GM19455 (cell line): ENCODE results near the gene TMEM176B.
"Not testable (repeated sequence)": the region's sequence is repeated elsewhere in the genome, so short reads cannot be mapped to it uniquely, and the experiment has no call there.

Experiments used
- ATAC-seq: cut with Tn5 transposase; IDR thresholded peaks from one replicate; pipeline ENCODE4 v1.9.1; 2021; ENCODE audit not compliant: unreplicated experiment

TMEM176B gene

GRCh38 chr7:150791746-150792452 is 8.3 kb downstream of the TMEM176B start:
- no peak for ATAC-seq

GRCh38 chr7:150791304-150791703 is 8.9 kb downstream of the TMEM176B start:
- no peak for ATAC-seq

DNA sequence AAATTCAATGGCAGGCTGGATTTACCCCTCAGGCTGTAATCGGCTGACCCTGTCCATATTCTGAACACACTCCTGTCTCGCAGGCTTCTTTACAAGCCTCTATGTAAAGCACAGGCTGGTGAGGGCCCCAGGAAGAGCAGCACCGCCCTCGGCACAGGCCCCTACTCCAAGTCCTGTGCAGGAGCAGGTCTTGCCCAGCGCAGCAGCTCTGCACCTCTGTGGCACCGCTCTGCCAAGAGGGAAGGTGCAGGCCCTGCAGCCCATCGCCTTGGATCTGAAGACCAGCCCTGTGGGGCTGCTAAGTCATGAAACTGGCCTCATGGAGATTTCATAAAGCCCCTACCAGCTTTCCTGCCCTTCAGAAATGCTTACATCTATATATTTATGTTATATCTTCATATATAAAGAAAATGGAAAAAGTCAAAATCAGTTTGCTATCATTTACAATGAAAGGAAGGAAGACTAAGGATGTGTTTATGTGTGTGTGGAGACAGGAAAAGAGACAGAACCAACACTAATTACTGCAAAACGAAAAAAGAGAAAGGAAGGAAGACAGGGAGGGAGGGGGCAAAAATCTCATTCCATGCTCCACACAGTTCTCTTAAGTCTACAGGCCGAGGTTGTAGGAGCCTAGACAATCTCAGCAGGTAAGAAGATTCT is 9.6 kb downstream of the TMEM176B start:
- no peak for ATAC-seq

DNA sequence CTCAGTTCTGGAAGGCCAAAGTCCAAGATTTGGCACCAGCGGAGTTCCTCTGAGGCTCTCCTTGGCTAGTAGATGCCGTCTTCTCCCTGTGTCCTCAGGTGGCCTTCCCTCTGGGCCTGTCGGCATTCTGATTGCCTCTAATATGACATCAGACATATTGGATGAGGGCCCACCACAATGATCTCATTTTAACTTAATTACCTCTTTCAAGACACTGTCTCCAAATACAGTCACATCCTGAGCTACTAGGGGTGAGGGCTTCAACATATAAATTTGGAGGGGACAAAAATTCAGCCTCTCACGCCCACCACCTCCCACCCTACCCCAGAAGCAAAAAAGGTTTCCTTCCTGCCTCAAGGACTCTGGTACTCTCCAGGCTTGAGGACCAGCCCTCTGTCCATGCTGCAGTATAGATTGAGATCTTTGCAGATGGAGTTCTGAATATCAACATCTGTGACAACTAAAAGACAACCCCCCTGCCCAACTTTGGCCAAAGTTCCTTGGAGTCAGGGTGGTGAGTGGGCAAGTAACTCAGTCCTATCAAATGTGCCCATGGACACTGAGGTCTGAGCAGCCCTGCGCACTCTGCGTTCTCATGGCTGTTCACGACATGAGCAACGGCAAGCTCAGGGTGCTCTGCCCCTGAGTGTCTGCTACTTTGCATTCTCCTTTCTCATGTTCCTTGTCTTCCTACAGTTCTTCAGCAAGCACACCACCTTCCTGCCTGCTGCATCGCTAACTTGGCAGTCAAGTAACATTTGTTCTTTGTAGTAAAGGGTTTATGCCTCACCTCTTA is 11.5 kb downstream of the TMEM176B start:
- ATAC-seq: no peak

DNA sequence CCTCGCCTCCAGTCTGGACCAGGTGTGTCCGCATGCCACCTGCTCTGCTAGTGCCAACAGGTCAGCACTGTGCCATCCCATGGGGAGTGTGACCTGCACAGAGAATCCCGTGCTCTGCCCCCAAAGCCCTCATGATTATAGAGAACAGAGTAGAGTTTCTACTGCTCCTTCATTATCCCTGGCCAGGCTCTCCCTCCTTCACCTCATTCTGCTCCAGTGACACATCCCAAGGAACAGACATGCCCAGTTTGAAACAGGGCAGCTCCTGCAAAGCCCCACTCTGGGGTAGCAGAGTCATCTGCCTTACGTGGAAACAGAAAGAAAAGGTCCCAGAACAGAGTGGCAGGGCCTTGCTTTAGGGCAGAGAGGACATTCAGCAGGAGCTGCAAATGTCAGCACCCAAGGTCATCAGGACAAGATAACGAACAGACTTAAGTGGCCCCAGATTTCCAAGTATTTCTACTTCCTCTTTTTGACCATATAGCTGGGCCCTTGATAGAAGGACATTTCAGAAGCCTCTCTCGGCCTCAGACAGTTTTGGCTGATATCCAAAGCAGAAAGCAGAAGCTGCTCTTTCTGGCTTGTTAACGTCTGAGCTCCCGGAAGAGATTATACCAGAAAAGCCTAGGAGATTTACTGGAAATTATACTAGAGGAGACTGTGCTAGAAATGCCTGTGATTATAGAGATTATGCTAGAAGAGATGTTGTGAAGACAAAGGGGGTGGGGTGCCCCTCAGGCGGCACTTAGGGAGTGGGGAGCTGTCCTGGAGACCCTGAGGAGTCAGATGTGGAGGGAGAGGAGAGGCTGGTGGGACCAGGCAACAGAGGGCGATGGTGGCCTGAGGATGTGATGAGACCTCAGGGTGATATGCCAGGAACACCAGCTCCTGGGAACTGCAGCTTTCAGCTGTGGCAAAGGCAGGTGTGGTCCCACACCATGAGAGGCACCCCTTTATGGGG is 12.6 kb downstream of the TMEM176B start:
- ATAC-seq: no peak

- ATAC-seq: no peak
Observed at GRCh38 chr7:150784954-150785353, 15.2 kb downstream of the TMEM176B start.

DNA sequence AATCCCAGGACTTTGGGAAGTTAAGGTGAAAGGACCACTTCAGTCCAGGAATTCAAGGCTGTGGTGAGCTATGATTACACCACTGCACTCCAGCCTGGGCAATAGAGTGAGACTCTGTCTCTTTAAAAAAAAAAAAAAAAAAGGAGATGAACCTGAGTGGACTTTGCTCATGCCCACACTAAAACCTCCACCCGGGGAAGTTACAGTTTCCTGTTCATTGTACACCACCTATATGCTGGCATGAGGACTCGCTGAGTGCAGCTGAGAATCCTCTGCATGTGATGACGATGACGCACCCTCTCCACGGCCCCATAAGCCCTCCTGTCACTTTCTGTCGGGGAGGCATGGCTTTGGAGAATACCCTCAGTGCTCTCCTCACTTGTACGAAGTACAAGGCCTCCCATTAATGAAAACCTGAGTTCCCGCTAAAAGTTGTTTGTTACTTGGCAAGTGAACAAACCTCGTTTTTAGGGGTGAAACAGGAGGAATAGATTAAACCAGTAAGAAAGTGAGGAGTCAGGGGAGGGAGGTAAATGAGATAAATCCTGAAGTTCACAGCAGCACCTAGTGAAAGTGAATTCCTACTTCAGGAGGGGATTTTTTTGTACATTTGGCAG is 15.9 kb downstream of the TMEM176B start:
- ATAC-seq: no peak

DNA sequence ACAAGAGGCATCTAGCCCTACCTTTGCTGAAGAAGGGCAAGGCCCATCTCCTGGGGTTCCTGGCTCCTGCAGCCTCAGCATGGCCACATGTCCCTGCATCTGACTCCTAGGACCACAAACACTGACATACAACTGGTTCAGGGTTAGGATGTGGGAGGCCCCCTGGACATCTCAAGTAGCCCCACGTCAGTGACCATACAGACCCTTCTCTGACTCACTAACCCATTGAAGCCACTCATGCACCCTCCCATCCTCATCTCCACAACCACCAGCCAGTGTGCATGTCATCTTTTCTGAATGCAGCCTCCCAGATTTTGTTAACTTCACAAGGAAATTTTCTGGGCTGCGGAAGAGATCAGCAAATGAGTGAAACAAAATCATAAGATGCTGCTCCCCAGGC is 18.2 kb downstream of the TMEM176B start:
- no peak for ATAC-seq

- no peak for ATAC-seq
Observed at GRCh38 chr7:150781103-150781502, 19.1 kb downstream of the TMEM176B start.

DNA sequence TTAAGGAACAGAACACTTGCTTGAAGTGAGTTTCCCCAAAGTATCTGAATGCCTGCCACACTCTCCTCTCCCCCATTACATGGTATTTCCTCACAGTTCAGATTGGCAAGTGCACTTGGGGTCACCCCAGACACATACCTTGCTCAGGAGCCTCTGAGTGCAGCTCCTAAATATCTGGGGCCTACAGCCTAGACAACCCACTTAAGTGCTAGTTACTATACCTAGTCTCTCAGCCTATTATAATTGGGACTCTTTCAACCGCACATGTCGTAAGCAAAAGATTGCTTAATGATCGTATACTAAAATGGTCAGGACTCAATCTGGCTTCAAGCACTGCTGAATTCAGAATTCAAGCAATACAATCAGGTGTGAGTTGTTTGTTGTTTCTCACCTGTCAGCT is 19.9 kb downstream of the TMEM176B start:
- ATAC-seq: no peak

DNA sequence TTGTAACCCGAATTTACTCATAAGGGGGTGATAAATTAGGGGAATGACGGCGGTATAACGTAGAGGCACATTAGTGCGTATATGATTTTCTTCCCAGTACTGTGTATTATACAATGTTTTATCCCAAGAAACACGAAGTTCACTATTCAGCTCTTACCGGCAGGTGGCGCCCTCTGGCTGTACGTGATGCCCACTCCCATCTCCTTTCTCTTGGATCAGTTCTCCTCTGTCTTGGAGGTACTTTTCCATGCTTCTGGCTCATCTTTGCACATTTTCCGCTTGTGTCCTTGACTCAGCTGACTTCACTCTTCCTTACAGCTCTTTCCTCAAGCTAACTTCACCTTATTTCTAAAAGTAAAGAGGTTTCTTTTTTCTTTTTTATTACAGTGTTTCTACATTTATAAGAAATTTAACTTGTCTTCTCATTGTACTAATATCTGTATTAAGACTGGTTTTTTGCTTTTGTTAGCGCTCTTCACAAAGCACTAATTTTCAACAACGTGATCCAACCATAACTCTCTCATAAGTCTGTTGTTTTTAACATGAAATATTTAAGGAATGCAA is 21.3 kb downstream of the TMEM176B start:
- peak; percentile 53 for ATAC-seq

DNA sequence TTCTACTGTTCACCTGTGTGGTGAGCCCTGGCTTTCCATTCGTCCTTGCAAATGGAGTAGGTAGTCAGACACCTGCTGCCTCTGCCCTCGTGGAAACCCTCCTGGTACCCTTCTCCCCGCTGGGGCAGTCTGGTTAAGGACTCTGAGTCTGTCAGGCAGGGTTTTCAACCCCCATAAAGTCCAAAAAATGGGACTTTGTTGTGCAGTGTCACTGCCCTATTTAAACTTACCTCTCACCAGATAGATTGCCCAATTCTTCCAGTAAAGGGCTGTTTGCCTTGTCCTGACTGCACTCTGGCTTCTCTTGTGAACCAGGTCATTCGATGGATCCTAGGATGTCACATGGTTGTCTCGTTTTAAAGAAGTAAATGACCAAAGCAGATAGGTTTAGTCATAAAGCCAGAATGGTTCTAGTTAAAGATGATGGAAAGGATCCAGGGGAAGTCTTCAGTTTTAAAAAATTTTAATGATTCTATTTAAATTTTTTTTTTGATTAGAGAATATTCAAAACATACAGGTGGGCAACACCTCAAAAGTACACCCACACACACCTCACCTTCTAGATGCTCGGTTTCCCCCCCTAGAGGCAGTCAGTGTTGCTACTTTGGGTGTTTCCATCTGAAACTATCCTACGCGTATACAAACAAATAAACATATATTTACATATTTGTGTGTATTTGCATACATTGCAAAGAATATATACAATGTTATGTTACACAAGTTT is 22.0 kb downstream of the TMEM176B start:
- ATAC-seq: peak; percentile 21

- ATAC-seq: not testable (repeated sequence)
Observed at GRCh38 chr7:150774131-150774530, 26.0 kb downstream of the TMEM176B start.

DNA sequence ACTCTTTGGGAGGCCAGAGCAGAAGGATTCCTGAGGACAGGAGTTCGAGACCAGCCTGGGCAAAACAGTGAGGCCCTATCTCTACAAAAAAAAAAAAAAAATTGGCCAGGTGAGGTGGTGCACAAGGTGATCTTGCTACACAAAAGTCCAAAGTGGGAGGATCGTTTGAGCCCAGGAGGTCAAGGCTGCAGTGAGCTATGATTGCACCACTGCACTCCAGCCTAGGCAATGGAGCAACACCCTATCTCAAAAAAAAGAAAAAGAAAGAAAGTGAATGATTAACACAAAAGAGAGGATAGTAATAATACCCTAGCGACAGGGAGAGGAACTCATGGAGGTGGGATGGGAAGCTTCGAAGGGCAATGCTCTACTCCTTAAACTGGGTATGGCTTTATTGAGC is 30.4 kb downstream of the TMEM176B start:
- ATAC-seq: no peak

- no peak for ATAC-seq
Observed at GRCh38 chr7:150766334-150766709, 33.8 kb downstream of the TMEM176B start.

DNA sequence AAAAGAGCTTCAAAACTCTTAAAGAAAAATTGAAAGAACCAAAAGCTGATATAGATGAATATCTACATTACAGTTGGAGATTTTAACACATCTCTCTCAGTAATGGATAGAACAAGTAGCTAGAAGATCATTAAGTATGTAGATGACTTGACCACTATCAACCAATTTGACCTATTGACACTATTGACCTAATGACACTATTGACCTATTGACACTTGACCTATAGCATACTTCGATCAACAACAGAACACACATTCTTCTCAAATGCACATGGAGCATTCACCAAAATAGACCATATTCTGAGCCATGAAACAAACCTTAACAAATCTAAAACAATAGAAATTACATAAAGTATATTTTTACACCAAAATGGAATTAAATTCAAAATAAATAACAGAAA is 40.7 kb downstream of the TMEM176B start:
- no peak for ATAC-seq

DNA sequence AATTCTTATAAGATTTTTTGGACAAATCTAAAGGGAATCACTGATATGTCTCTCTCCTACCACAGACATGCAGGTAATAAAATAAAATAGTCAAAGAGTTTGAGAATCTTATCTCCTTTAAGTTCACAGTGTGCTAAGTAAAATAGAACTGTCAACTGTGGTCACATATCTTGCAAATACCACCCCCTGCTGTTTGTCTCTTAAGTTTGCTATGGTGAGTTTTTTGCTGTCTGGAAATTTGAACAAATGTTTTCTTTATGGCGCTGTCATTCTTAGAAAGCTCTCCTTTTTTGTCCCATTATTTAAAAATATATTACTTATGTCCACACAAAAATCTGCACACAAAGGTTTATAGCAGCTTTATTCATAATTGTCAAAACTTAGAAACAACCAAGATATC is 43.3 kb downstream of the TMEM176B start:
- ATAC-seq: no peak

DNA sequence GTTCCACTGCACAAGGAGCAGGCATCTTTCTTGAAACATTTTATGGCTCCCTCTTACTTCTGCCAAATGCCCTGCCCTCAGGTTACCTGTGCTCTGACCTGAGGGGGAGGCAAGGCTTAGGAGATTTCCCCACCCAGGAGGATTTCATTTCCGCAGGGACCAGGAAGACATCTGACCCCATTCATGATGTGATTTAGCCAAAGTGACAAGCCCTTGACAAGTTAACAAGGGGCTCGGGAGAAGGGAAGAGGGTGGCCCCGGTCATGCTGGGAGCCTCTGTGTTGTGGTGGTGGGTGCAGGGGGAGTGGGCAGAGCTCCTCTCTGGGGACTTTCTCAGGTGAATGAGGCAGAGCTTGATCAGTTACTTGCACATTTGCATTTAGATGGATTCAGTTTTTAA is 44.0 kb downstream of the TMEM176B start:
- ATAC-seq: no peak

GRCh38 chr7:150755473-150756099 is 44.6 kb downstream of the TMEM176B start:
- peak; percentile 50 for ATAC-seq
